Endothelial cell of umbilical vein (primary cell): Measurements from ENCODE around the gene ZBTB48. TPM values are rescaled to one million over a fixed set of nuclear protein-coding genes. Genes with fewer than 3 reads are reported as not detected.

Experiments used
- BruUV-seq: library from RNA; stranded (reverse); fragments of 400-500 nt; replicated peaks from 2 replicates; lab custom pipeline; 2021; lab: Mats Ljungman, UMichigan
- CTCF ChIA-PET: fragments of 300-600, 350-600 bp; sonication (Branson Sonifier 250); formaldehyde crosslinking; loops from one replicate; lab custom pipeline; 2021; ENCODE audit warnings: antibody characterized with exemption, inconsistent platforms; lab: Charles Lee
- POLR2A ChIA-PET: fragments of 300-600, 350-600 bp; sonication (Branson Sonifier 250); formaldehyde crosslinking; loops from one replicate; lab custom pipeline; 2021; ENCODE audit warnings: antibody characterized with exemption, inconsistent platforms; lab: Charles Lee
- DNase-seq: peaks from one replicate; pipeline ENCODE4 v3.0.0-alpha.2; 2011; ENCODE audit warnings: low read depth, low spot score
- FAIRE-seq: peaks from 2 replicates; lab custom pipeline; 2011; peaks lifted over from hg19 to GRCh38; lab: Jason Lieb, UNC
- H2AFZ ChIP-seq: 2 replicates; pipeline ENCODE4 v1.6.0; 2012; ENCODE audit warnings: low read depth, low read length, control low read depth, inconsistent platforms
- H3K27ac ChIP-seq: 2 replicates; pipeline ENCODE4 v1.5.1; 2011; ENCODE audit warnings: low read depth, mild to moderate bottlenecking, control low read depth, low read length, moderate library complexity; ENCODE audit not compliant: insufficient read depth
- H3K27me3 ChIP-seq, 2 experiments: 2 replicates each; pipeline versions ENCODE4 v1.6.0 to v1.6.1; 2011; ENCODE audit warnings: low read length in 2 of 2, mixed read lengths in 1 of 2; ENCODE audit not compliant: control insufficient read depth in 2 of 2, insufficient read depth in 2 of 2
- H3K36me3 ChIP-seq, 2 experiments: 2 replicates in 1 of 2; 3 replicates in 1 of 2; pipeline ENCODE4 v1.5.1; 2011; ENCODE audit warnings: low read length in 2 of 2, mild to moderate bottlenecking in 1 of 2, moderate library complexity in 1 of 2; ENCODE audit not compliant: control insufficient read depth in 2 of 2, insufficient read depth in 2 of 2; ENCODE audit errors: extremely low read depth in 1 of 2
- H3K4me1 ChIP-seq: 3 replicates; pipeline ENCODE4 v1.5.1; 2011; ENCODE audit warnings: mild to moderate bottlenecking, low read length; ENCODE audit not compliant: control insufficient read depth, insufficient read depth; ENCODE audit errors: extremely low read depth
- H3K4me2 ChIP-seq: 2 replicates; pipeline ENCODE4 v1.6.1; 2011; ENCODE audit warnings: low read length, control low read depth, mixed read lengths; ENCODE audit not compliant: insufficient read depth
- H3K4me3 ChIP-seq, 3 experiments: fragments of 200-600 bp in 1 of 3; sonication (generic), shearing (Covaris generic) in 1 of 3; replicated peaks in 1 of 3; 2 replicates each; pipeline ENCODE4 v1.5.1; 2011 to 2016; ENCODE audit warnings: control low read depth in 3 of 3, low read length in 3 of 3, mild to moderate bottlenecking in 2 of 3, inconsistent platforms in 1 of 3, low read depth in 1 of 3, moderate library complexity in 1 of 3; ENCODE audit not compliant: insufficient read depth in 1 of 3
- H3K79me2 ChIP-seq: 2 replicates; pipeline ENCODE4 v1.6.0; 2012; ENCODE audit warnings: low read length, inconsistent platforms; ENCODE audit not compliant: control insufficient read depth, insufficient read depth
- H3K9ac ChIP-seq: replicated peaks from 2 replicates; pipeline ENCODE3; 2011; ENCODE audit warnings: low read length, control low read depth; ENCODE audit not compliant: insufficient read depth; ENCODE audit errors: extremely low read depth
- H3K9me1 ChIP-seq: replicated peaks from 3 replicates; pipeline ENCODE4 v1.6.0; 2011; ENCODE audit warnings: mild to moderate bottlenecking, low read length; ENCODE audit not compliant: control insufficient read depth, insufficient read depth; ENCODE audit errors: extremely low read depth
- H3K9me3 ChIP-seq: replicated peaks from 2 replicates; pipeline ENCODE4 v1.5.1; 2012; ENCODE audit warnings: low read length, inconsistent platforms; ENCODE audit not compliant: control insufficient read depth, insufficient read depth
- H4K20me1 ChIP-seq: replicated peaks from 2 replicates; pipeline ENCODE3; 2011; ENCODE audit warnings: mild to moderate bottlenecking, low read length; ENCODE audit not compliant: control insufficient read depth, insufficient read depth; ENCODE audit errors: extremely low read depth
- EZH2 ChIP-seq: IDR thresholded peaks from 2 replicates; pipeline ENCODE4 v1.6.1; 2012; ENCODE audit warnings: borderline replicate concordance, low read depth, mild to moderate bottlenecking, moderate library complexity, low read length, inconsistent platforms; ENCODE audit not compliant: severe bottlenecking
- FOS ChIP-seq: IDR thresholded peaks from 2 replicates; pipeline ENCODE4 v1.6.1; 2011; ENCODE audit warnings: mild to moderate bottlenecking, low read length, moderate library complexity, borderline replicate concordance; ENCODE audit not compliant: insufficient read depth
- GATA2 ChIP-seq: IDR thresholded peaks from 2 replicates; pipeline ENCODE4 v1.7.0; 2011; ENCODE audit warnings: low read depth, mild to moderate bottlenecking, moderate library complexity, mixed read lengths, low read length; ENCODE audit not compliant: insufficient read length, insufficient read depth
- JUN ChIP-seq: IDR thresholded peaks from 2 replicates; pipeline ENCODE4 v1.6.1; 2011; ENCODE audit warnings: borderline replicate concordance, low read depth; ENCODE audit not compliant: insufficient read length, insufficient read depth
- MYC ChIP-seq: IDR thresholded peaks from one replicate; pipeline ENCODE4 v1.6.1; 2011; ENCODE audit warnings: mild to moderate bottlenecking, low read depth, low read length
- POLR2A ChIP-seq: IDR thresholded peaks from 2 replicates; pipeline ENCODE4 v1.6.1; 2012; ENCODE audit warnings: low read depth, mild to moderate bottlenecking, control low read depth, low read length
- POLR2AphosphoS5 ChIP-seq: IDR thresholded peaks from 2 replicates; pipeline ENCODE4 v1.6.1; 2012; ENCODE audit warnings: low read depth, mild to moderate bottlenecking, control low read depth, low read length, moderate library complexity; ENCODE audit not compliant: insufficient read depth
- dilution Hi-C: fragments of 300-500 bp; cut with MboI; formaldehyde crosslinking; loops from one replicate; pipeline ENCODE4 v1.15.0; 2019; ENCODE audit warnings: low sequenced_read_pairs; ENCODE audit not compliant: extremely low pct_ligation_motif_present
- intact Hi-C: fragments of 100-400 bp; cut with micrococcal nuclease; formaldehyde crosslinking; loops from one replicate; pipeline ENCODE4 v1.10.0; 2022
- polyA plus RNA-seq, 4 experiments: library from polyadenylated mRNA; depleted of rRNA in 3 of 4; stranded (reverse) in 3 of 4; unstranded in 1 of 4; fragments of >200 nt; gene quantifications; 2 replicates each; pipeline versions ENCODE4 v1.2.1 to v1.2.3, GENCODE V29; 2011 to 2012; ENCODE audit warnings: missing spikeins in 1 of 4
- total RNA-seq: library from RNA; stranded (reverse); gene quantifications from 2 replicates; pipeline ENCODE4 v1.2.3, GENCODE V29; 2021
- TF ChIP-seq, protein P1 (sequence below): IDR thresholded peaks from 2 replicates; pipeline ENCODE4 v1.6.1; 2011; ENCODE audit not compliant: insufficient read depth, insufficient read length
- TF ChIP-seq, protein P2 (sequence below), 2 donors: IDR thresholded peaks; 1 replicate in 1 of 2; 2 replicates in 1 of 2; pipeline ENCODE4 v1.5.1; 2011; ENCODE audit warnings: low read length in 2 of 2, mild to moderate bottlenecking in 2 of 2, moderate library complexity in 2 of 2, control low read depth in 1 of 2, inconsistent platforms in 1 of 2, low read depth in 1 of 2; ENCODE audit not compliant: insufficient read depth in 1 of 2; ENCODE audit errors: extremely low read depth in 1 of 2

The ZBTB48 gene
- total and polyA plus RNA-seq, 2 donors (not counting 3 experiments of a cell fraction or from before 2014, with no cell fraction given), result 20.9 to 25.1 TPM

DNA sequence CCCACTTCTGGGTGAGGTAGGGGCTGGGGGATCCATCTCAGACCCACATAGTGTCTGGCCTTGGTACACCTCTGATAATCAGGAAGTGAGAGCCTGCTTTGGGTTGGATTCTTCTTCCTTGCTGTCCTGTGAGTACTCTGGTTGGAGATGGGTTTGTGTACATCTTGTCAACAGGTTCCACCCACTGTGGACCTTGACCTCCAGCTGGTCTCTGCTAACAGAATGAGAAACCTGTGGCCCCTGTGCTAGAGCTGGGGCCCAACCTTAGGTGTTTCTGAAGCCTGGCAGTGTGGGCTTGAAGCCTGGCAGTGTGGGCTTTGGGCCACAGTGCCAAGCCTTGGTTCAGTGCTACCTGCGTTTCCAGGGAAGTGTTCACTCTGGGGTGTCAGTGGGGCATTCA, 2.6 kb downstream of the ZBTB48 start:
- Histone ChIP-seq H3K9me3 (no peaks in the 10 kb centered on the region), H3K4me3 (no peak overlapping the region), H4K20me1 (no peaks in the 10 kb centered on the region), H3K36me3 (peaks cover 0 to 2% of the 10 kb centered on the region in 2 experiments), H3K27ac (no peak overlapping the region), H3K9ac (no peak overlapping the region), H3K4me1 (peaks cover 14% of the 10 kb centered on the region), H3K4me2 (no peak overlapping the region), H2AFZ (no peak overlapping the region), H3K9me1 (no peaks in the 10 kb centered on the region), H3K27me3 (no peaks in the 10 kb centered on the region), H3K79me2 (peaks cover 11% of the 10 kb centered on the region)
- dilution Hi-C loops (no loop called here), intact Hi-C loops (no loop called here)
- no peak for FAIRE-seq
- TF ChIP-seq, protein P1, sequence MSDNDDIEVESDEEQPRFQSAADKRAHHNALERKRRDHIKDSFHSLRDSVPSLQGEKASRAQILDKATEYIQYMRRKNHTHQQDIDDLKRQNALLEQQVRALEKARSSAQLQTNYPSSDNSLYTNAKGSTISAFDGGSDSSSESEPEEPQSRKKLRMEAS, result no peak
- no peak for TF ChIP-seq MYC
- TF ChIP-seq JUN, result no peak
- TF ChIP-seq, protein P2, sequence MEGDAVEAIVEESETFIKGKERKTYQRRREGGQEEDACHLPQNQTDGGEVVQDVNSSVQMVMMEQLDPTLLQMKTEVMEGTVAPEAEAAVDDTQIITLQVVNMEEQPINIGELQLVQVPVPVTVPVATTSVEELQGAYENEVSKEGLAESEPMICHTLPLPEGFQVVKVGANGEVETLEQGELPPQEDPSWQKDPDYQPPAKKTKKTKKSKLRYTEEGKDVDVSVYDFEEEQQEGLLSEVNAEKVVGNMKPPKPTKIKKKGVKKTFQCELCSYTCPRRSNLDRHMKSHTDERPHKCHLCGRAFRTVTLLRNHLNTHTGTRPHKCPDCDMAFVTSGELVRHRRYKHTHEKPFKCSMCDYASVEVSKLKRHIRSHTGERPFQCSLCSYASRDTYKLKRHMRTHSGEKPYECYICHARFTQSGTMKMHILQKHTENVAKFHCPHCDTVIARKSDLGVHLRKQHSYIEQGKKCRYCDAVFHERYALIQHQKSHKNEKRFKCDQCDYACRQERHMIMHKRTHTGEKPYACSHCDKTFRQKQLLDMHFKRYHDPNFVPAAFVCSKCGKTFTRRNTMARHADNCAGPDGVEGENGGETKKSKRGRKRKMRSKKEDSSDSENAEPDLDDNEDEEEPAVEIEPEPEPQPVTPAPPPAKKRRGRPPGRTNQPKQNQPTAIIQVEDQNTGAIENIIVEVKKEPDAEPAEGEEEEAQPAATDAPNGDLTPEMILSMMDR (IDR thresholded peaks at IDR 0.05; ENCODE audit: extremely low read depth in 1 of 2, insufficient read depth in 1 of 2, low read depth in 1 of 2, low read length in 2 of 2), result no peak
- no peak for TF ChIP-seq POLR2A
- TF ChIP-seq FOS, result no peak
- TF ChIP-seq GATA2, result no peak
- TF ChIP-seq EZH2, result no peak
- no peak for TF ChIP-seq POLR2AphosphoS5
- ChIA-PET POLR2A (no interaction called here), CTCF (interaction anchor here (0.9 to 1.0 kb wide), 2 partner anchors 22 to 64 kb away, joined by 3 read pairs; no protein-coding TSS in a partner anchor)
- no peak for DNase-seq
- BruUV-seq, result no TSS peak
